Effector memory CD8-positive, alpha-beta T cell (primary cell): ENCODE measurements around the gene CNR2.
"Not testable (repeated sequence)": the region's sequence is repeated elsewhere in the genome, so short reads cannot be mapped to it uniquely, and the experiment has no call there.

Source experiments
- ATAC-seq: fragments of 150-1000 bp; cut with Tn5 transposase; replicated peaks from 2 replicates; pipeline ENCODE4 v1.10.0; 2021; ENCODE audit warnings: mild to moderate bottlenecking, moderate library complexity
- DNase-seq, 3 experiments: peaks; one replicate each; pipeline ENCODE4 v3.0.0; 2021
- H3K27ac Mint-ChIP-seq, 2 donors: one replicate each; pipeline ENCODE4 v1.8.0; 2022; ENCODE audit warnings: mild to moderate bottlenecking in 2 of 2, mixed read lengths in 2 of 2, moderate library complexity in 2 of 2
- H3K27me3 Mint-ChIP-seq, 2 donors: one replicate each; pipeline ENCODE4 v1.8.0; 2022; ENCODE audit warnings: mixed read lengths in 2 of 2
- H3K36me3 Mint-ChIP-seq: one replicate; pipeline ENCODE4 v1.8.0; 2022; ENCODE audit warnings: mild to moderate bottlenecking, moderate library complexity, mixed read lengths; ENCODE audit not compliant: insufficient read depth
- H3K4me1 Mint-ChIP-seq, 2 donors: one replicate each; pipeline ENCODE4 v1.8.0; 2022; ENCODE audit warnings: low read depth in 2 of 2, mixed read lengths in 2 of 2
- H3K4me3 Mint-ChIP-seq, 2 donors: one replicate each; pipeline ENCODE4 v1.8.0; 2022; ENCODE audit warnings: mild to moderate bottlenecking in 2 of 2, mixed read lengths in 2 of 2, moderate library complexity in 2 of 2
- H3K9me3 Mint-ChIP-seq, 2 donors: one replicate each; pipeline ENCODE4 v1.8.0; 2022; ENCODE audit warnings: mixed read lengths in 2 of 2

The CNR2 gene

GRCh38 chr1:23864801-23865542 is 48.2 kb downstream of the CNR2 start:
- no peak overlapping the region for H3K27ac Mint-ChIP-seq
- H3K9me3 Mint-ChIP-seq: no peaks in the 10 kb centered on the region
- H3K36me3 Mint-ChIP-seq: peaks cover 49% of the 10 kb centered on the region
- peaks cover 22 to 23% of the 10 kb centered on the region in 2 donors for H3K4me1 Mint-ChIP-seq
- ATAC-seq (no peak), DNase-seq (no peak)
- no peak overlapping the region for H3K4me3 Mint-ChIP-seq
- peaks cover 0 to 9% of the 10 kb centered on the region in 2 donors for H3K27me3 Mint-ChIP-seq

GRCh38 chr1:23862640-23863039 is 50.5 kb downstream of the CNR2 start:
- H3K27me3 Mint-ChIP-seq: no peaks in the 10 kb centered on the region

GRCh38 chr1:23854568-23854967 is 58.6 kb downstream of the CNR2 start:
- Mint-ChIP-seq H3K4me3 (no peak overlapping the region), H3K27ac (peak overlapping the region in 1 of 2 donors; percentile 55), H3K36me3 (peaks cover 31% of the 10 kb centered on the region), H3K4me1 (no peaks in the 10 kb centered on the region), H3K27me3 (no peaks in the 10 kb centered on the region), H3K9me3 (no peaks in the 10 kb centered on the region)
- ATAC-seq (peak; percentile 47), DNase-seq (peak in 2 of 3 experiments; percentile 3 to 11)

More at GRCh38 chr1:23862640-23863039, 50.5 kb downstream of the CNR2 start:
- Mint-ChIP-seq H3K27ac (no peak overlapping the region), H3K4me3 (no peak overlapping the region), H3K4me1 (peaks cover 11 to 12% of the 10 kb centered on the region in 2 donors), H3K9me3 (no peaks in the 10 kb centered on the region), H3K36me3 (peaks cover 57% of the 10 kb centered on the region)
- no peak for DNase-seq
- no peak for ATAC-seq

- not testable (repeated sequence) for H3K27me3 Mint-ChIP-seq, H3K27ac Mint-ChIP-seq, DNase-seq, H3K4me1 Mint-ChIP-seq, ATAC-seq, H3K4me3 Mint-ChIP-seq, H3K9me3 Mint-ChIP-seq
- H3K36me3 Mint-ChIP-seq: peaks cover 31% of the 10 kb centered on the region
Observed at GRCh38 chr1:23853124-23853523, 60.0 kb downstream of the CNR2 start.

GRCh38 chr1:23851406-23851805 is 61.8 kb downstream of the CNR2 start:
- H3K27ac Mint-ChIP-seq, H3K27me3 Mint-ChIP-seq, H3K4me3 Mint-ChIP-seq, H3K9me3 Mint-ChIP-seq, H3K4me1 Mint-ChIP-seq, ATAC-seq, DNase-seq: not testable (repeated sequence)
- H3K36me3 Mint-ChIP-seq: peaks cover 24% of the 10 kb centered on the region

- no peak overlapping the region for H3K27ac Mint-ChIP-seq
- no peak overlapping the region for H3K4me3 Mint-ChIP-seq
- ATAC-seq: no peak
- no peak for DNase-seq
- no peaks in the 10 kb centered on the region for H3K9me3 Mint-ChIP-seq
- no peaks in the 10 kb centered on the region for H3K27me3 Mint-ChIP-seq
- peaks cover 34% of the 10 kb centered on the region for H3K36me3 Mint-ChIP-seq
- no peaks in the 10 kb centered on the region for H3K4me1 Mint-ChIP-seq
Observed at GRCh38 chr1:23848673-23849616, 64.2 kb downstream of the CNR2 start.

- not testable (repeated sequence) for H3K9me3 Mint-ChIP-seq, H3K27ac Mint-ChIP-seq, ATAC-seq, H3K4me3 Mint-ChIP-seq, H3K4me1 Mint-ChIP-seq, DNase-seq, H3K27me3 Mint-ChIP-seq
- H3K36me3 Mint-ChIP-seq: peaks cover 33% of the 10 kb centered on the region
Observed at GRCh38 chr1:23847482-23848095, 65.6 kb downstream of the CNR2 start.

GRCh38 chr1:23845163-23845562 is 68.0 kb downstream of the CNR2 start:
- no peaks in the 10 kb centered on the region for H3K4me1 Mint-ChIP-seq
- H3K9me3 Mint-ChIP-seq: no peaks in the 10 kb centered on the region
- no peaks in the 10 kb centered on the region for H3K27me3 Mint-ChIP-seq
- H3K4me3 Mint-ChIP-seq: no peak overlapping the region
- no peak for DNase-seq
- ATAC-seq: no peak
- peaks cover 30% of the 10 kb centered on the region for H3K36me3 Mint-ChIP-seq
- H3K27ac Mint-ChIP-seq: no peak overlapping the region

GRCh38 chr1:23843644-23844043 is 69.5 kb downstream of the CNR2 start:
- H3K4me3 Mint-ChIP-seq: no peak overlapping the region
- H3K27ac Mint-ChIP-seq: no peak overlapping the region
- no peaks in the 10 kb centered on the region for H3K27me3 Mint-ChIP-seq
- no peak for ATAC-seq
- DNase-seq: no peak
- peaks cover 26% of the 10 kb centered on the region for H3K36me3 Mint-ChIP-seq
- no peaks in the 10 kb centered on the region for H3K9me3 Mint-ChIP-seq
- H3K4me1 Mint-ChIP-seq: peaks cover 0 to 1% of the 10 kb centered on the region in 2 donors

GRCh38 chr1:23838401-23838866 is 74.7 kb downstream of the CNR2 start:
- ATAC-seq (peak; percentile 100), DNase-seq (peak; percentile 68 to 69 (median 68))
- Mint-ChIP-seq H3K4me1 (peaks cover 7 to 11% of the 10 kb centered on the region in 2 donors), H3K4me3 (peak overlapping the region; percentile 72 to 76), H3K9me3 (no peaks in the 10 kb centered on the region), H3K27ac (no peak overlapping the region), H3K27me3 (peaks cover 6 to 7% of the 10 kb centered on the region in 2 donors), H3K36me3 (peaks cover 5% of the 10 kb centered on the region)

- no peaks in the 10 kb centered on the region for H3K9me3 Mint-ChIP-seq
- ATAC-seq (no peak), DNase-seq (peak in 1 of 3 experiments; percentile 7)
- H3K4me3 Mint-ChIP-seq: peak overlapping the region; percentile 72 to 76
- H3K27ac Mint-ChIP-seq: no peak overlapping the region
- H3K36me3 Mint-ChIP-seq: peaks cover 5% of the 10 kb centered on the region
- H3K27me3 Mint-ChIP-seq: peaks cover 6 to 7% of the 10 kb centered on the region in 2 donors
- H3K4me1 Mint-ChIP-seq: peaks cover 7 to 11% of the 10 kb centered on the region in 2 donors
Observed at GRCh38 chr1:23837908-23838307, 75.3 kb downstream of the CNR2 start.

GRCh38 chr1:23836037-23836436 is 77.1 kb downstream of the CNR2 start:
- ATAC-seq (no peak), DNase-seq (no peak)
- H3K27ac Mint-ChIP-seq: no peak overlapping the region
- H3K36me3 Mint-ChIP-seq: peaks cover 5% of the 10 kb centered on the region
- H3K4me3 Mint-ChIP-seq: no peak overlapping the region
- H3K4me1 Mint-ChIP-seq: peaks cover 7 to 11% of the 10 kb centered on the region in 2 donors
- peaks cover 6 to 7% of the 10 kb centered on the region in 2 donors for H3K27me3 Mint-ChIP-seq
- H3K9me3 Mint-ChIP-seq: no peaks in the 10 kb centered on the region

GRCh38 chr1:23834156-23834555 is 79.0 kb downstream of the CNR2 start:
- not testable (repeated sequence) for H3K27me3 Mint-ChIP-seq, H3K36me3 Mint-ChIP-seq, H3K27ac Mint-ChIP-seq, ATAC-seq, DNase-seq, H3K9me3 Mint-ChIP-seq, H3K4me3 Mint-ChIP-seq
- H3K4me1 Mint-ChIP-seq: peaks cover 7 to 11% of the 10 kb centered on the region in 2 donors
